HEK293 (cell line): ENCODE results near the gene BICRA.

Source experiments
- ATF2 ChIP-seq: fragments of 450-650 bp; formaldehyde crosslinking; IDR thresholded peaks from 2 replicates; pipeline ENCODE4 v1.5.1; 2016; ENCODE audit warnings: missing biosample characterization, missing genetic modification characterization, low read depth
- BCL11B ChIP-seq: fragments of 450-650 bp; formaldehyde crosslinking; IDR thresholded peaks from 2 replicates; pipeline ENCODE4 v1.5.1; 2016; ENCODE audit warnings: low read depth, missing biosample characterization, missing genetic modification characterization
- CTCF ChIP-seq: fragments of 450-650 bp; formaldehyde crosslinking; IDR thresholded peaks from 2 replicates; pipeline ENCODE4 v1.5.1; 2016; ENCODE audit warnings: missing biosample characterization, missing genetic modification characterization
- KLF1 ChIP-seq: fragments of 450-650 bp; formaldehyde crosslinking; IDR thresholded peaks from 2 replicates; pipeline ENCODE4 v1.5.1; 2016; ENCODE audit warnings: missing biosample characterization, missing genetic modification characterization
- OVOL3 ChIP-seq: fragments of 450-650 bp; formaldehyde crosslinking; IDR thresholded peaks from 2 replicates; pipeline ENCODE4 v1.5.1; 2016; ENCODE audit warnings: missing biosample characterization, missing genetic modification characterization
- SP2 ChIP-seq: fragments of 450-650 bp; formaldehyde crosslinking; IDR thresholded peaks from 2 replicates; pipeline ENCODE4 v1.5.1; 2016; ENCODE audit warnings: missing biosample characterization, missing genetic modification characterization
- ZBTB49 ChIP-seq: fragments of 450-650 bp; formaldehyde crosslinking; IDR thresholded peaks from 2 replicates; pipeline ENCODE4 v1.5.1; 2016; ENCODE audit warnings: missing biosample characterization, missing genetic modification characterization, low read depth
- ZNF239 ChIP-seq: fragments of 450-650 bp; formaldehyde crosslinking; IDR thresholded peaks from 2 replicates; pipeline ENCODE4 v1.5.1; 2016; ENCODE audit warnings: missing biosample characterization, missing genetic modification characterization
- ZNF335 ChIP-seq: fragments of 450-650 bp; formaldehyde crosslinking; conservative IDR thresholded peaks from 2 replicates; pipeline ENCODE4 v1.5.1; 2016; ENCODE audit warnings: missing biosample characterization, missing genetic modification characterization
- ZNF426 ChIP-seq: fragments of 450-650 bp; formaldehyde crosslinking; IDR thresholded peaks from 2 replicates; pipeline ENCODE4 v1.5.1; 2017; ENCODE audit warnings: missing biosample characterization, missing genetic modification characterization, mild to moderate bottlenecking, inconsistent platforms, moderate library complexity
- ZNF558 ChIP-seq: fragments of 450-650 bp; formaldehyde crosslinking; IDR thresholded peaks from 2 replicates; pipeline ENCODE4 v1.5.1; 2016; ENCODE audit warnings: missing biosample characterization, missing genetic modification characterization
- ZSCAN16 ChIP-seq: fragments of 450-650 bp; formaldehyde crosslinking; IDR thresholded peaks from 2 replicates; pipeline ENCODE4 v1.5.1; 2016; ENCODE audit warnings: missing biosample characterization, missing genetic modification characterization

- TF ChIP-seq ZNF426 (tag by site-specific recombination) (no peak), KLF1 (tag by site-specific recombination) (no peak), BCL11B (tag by site-specific recombination) (no peak), ZSCAN16 (tag by site-specific recombination) (no peak), ZBTB49 (tag by site-specific recombination) (no peak), CTCF (tag by site-specific recombination) (no peak), ZNF558 (tag by site-specific recombination) (no peak), ZNF335 (tag by site-specific recombination) (no peak), SP2 (tag by site-specific recombination) (no peak), OVOL3 (tag by site-specific recombination) (no peak), ZNF239 (tag by site-specific recombination) (no peak), ATF2 (no peak)
Observed at GRCh38 chr19:47703301-47703700, 94.4 kb downstream of the BICRA start.
